ENCODE results near the gene SARDH. TPM values are rescaled to one million over a fixed set of nuclear protein-coding genes. Genes with fewer than 3 reads are reported as not detected.

The SARDH gene
- total and polyA plus RNA-seq, 2 donors (not counting 3 experiments of a cell fraction or from before 2014, with no cell fraction given): 0.19 to 0.44 TPM

GRCh38 chr9:133674091-133674490 is 64.1 kb downstream of the SARDH start:
- no peak for TF ChIP-seq CTCF (IDR thresholded peaks at IDR 0.05; ENCODE audit: extremely low read depth in 1 of 2, insufficient read depth in 1 of 2, low read depth in 1 of 2, low read length in 2 of 2)
- TF ChIP-seq FOS (IDR thresholded peaks at IDR 0.05; ENCODE audit: borderline replicate concordance, insufficient read depth, low read length): no peak
- TF ChIP-seq, protein P1, sequence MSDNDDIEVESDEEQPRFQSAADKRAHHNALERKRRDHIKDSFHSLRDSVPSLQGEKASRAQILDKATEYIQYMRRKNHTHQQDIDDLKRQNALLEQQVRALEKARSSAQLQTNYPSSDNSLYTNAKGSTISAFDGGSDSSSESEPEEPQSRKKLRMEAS (IDR thresholded peaks at IDR 0.05; ENCODE audit: insufficient read depth, insufficient read length): no peak
- no peak for TF ChIP-seq EZH2 (IDR thresholded peaks at IDR 0.05; ENCODE audit: borderline replicate concordance, low read depth, low read length, severe bottlenecking)
- TF ChIP-seq POLR2A (IDR thresholded peaks at IDR 0.05; ENCODE audit: low read depth, low read length): no peak
- TF ChIP-seq JUN (IDR thresholded peaks at IDR 0.05; ENCODE audit: borderline replicate concordance, insufficient read depth, insufficient read length, low read depth): no peak
- TF ChIP-seq POLR2AphosphoS5 (IDR thresholded peaks at IDR 0.05; ENCODE audit: insufficient read depth, low read depth, low read length): no peak
- no peak for TF ChIP-seq MYC (IDR thresholded peaks at IDR 0.05; ENCODE audit: low read depth, low read length)
- TF ChIP-seq GATA2 (IDR thresholded peaks at IDR 0.05; ENCODE audit: insufficient read depth, insufficient read length, low read depth, low read length): no peak
- H3K9me3 ChIP-seq (replicated peaks; ENCODE audit: control insufficient read depth, insufficient read depth, low read length): no peaks in the 10 kb centered on the region
- CTCF ChIA-PET: no interaction called here
- POLR2A ChIA-PET: no interaction called here
- H2AFZ ChIP-seq (ENCODE audit: low read depth, low read length): no peak overlapping the region
- H4K20me1 ChIP-seq (replicated peaks; ENCODE audit: control insufficient read depth, extremely low read depth, insufficient read depth, low read length): no peaks in the 10 kb centered on the region
- H3K4me3 ChIP-seq (replicated peaks in 1 of 3; ENCODE audit: insufficient read depth in 1 of 3, low read depth in 1 of 3, low read length in 3 of 3): no peak overlapping the region
- dilution Hi-C loops (cut with MboI; ENCODE audit: extremely low pct_ligation_motif_present, low sequenced_read_pairs): no loop called here
- H3K9me1 ChIP-seq (replicated peaks; ENCODE audit: control insufficient read depth, extremely low read depth, insufficient read depth, low read length): no peaks in the 10 kb centered on the region
- intact Hi-C loops (cut with micrococcal nuclease): no loop called here
- no peak overlapping the region for H3K27ac ChIP-seq (ENCODE audit: insufficient read depth, low read depth, low read length)
- BruUV-seq (replicated peaks): no TSS peak
- H3K9ac ChIP-seq (replicated peaks; ENCODE audit: extremely low read depth, insufficient read depth, low read length): no peak overlapping the region
- no peak overlapping the region for H3K4me2 ChIP-seq (ENCODE audit: insufficient read depth, low read length)
- H3K27me3 ChIP-seq (ENCODE audit: control insufficient read depth in 2 of 2, insufficient read depth in 2 of 2, low read length in 2 of 2): peaks cover 0 to 5% of the 10 kb centered on the region in 2 experiments
- H3K4me1 ChIP-seq (ENCODE audit: control insufficient read depth, extremely low read depth, insufficient read depth, low read length): no peaks in the 10 kb centered on the region
- DNase-seq (ENCODE audit: low read depth, low spot score): no peak
- FAIRE-seq: no peak
- H3K79me2 ChIP-seq (ENCODE audit: control insufficient read depth, insufficient read depth, low read length): no peaks in the 10 kb centered on the region
- no peaks in the 10 kb centered on the region for H3K36me3 ChIP-seq (ENCODE audit: control insufficient read depth in 2 of 2, extremely low read depth in 1 of 2, insufficient read depth in 2 of 2, low read length in 2 of 2)
